Measurements from ENCODE around the gene ANO4. TPM values are rescaled to one million over a fixed set of nuclear protein-coding genes. Genes with fewer than 3 reads are reported as not detected.
"Not testable (repeated sequence)": the region's sequence is repeated elsewhere in the genome, so short reads cannot be mapped to it uniquely, and the experiment has no call there.

The ANO4 gene
- total RNA-seq, 1 donor from 2014 or later = 0.13 TPM

GRCh38 chr12:100986595-100987547, 192.3 kb downstream of the ANO4 start:
- H3K27me3 ChIP-seq (ENCODE audit: control insufficient read depth, insufficient read depth, low read length) = no peaks in the 10 kb centered on the region
- no peak overlapping the region for H3K4me3 ChIP-seq (ENCODE audit: low read depth, low read length)
- TF ChIP-seq CTCF (IDR thresholded peaks at IDR 0.05; ENCODE audit: insufficient read depth, low read length, poor library complexity, severe bottlenecking) = no peak
- no peaks in the 10 kb centered on the region for H3K36me3 ChIP-seq (ENCODE audit: control insufficient read depth, insufficient read depth, low read length)
- DNase-seq (ENCODE audit: low read depth) = no peak

- TF ChIP-seq CTCF (IDR thresholded peaks at IDR 0.05; ENCODE audit: insufficient read depth, low read length, poor library complexity, severe bottlenecking) = peak; percentile 73
Observed at GRCh38 chr12:100987552-100988521, 193.3 kb downstream of the ANO4 start.

GRCh38 chr12:100989509-100989908, 194.9 kb downstream of the ANO4 start:
- not testable (repeated sequence) for H3K36me3 ChIP-seq (ENCODE audit: control insufficient read depth, insufficient read depth, low read length); H3K27me3 ChIP-seq (ENCODE audit: control insufficient read depth, insufficient read depth, low read length); H3K4me3 ChIP-seq (ENCODE audit: low read depth, low read length); DNase-seq (ENCODE audit: low read depth)

More at GRCh38 chr12:100987552-100988521, 193.3 kb downstream of the ANO4 start:
- Histone ChIP-seq H3K27me3 (ENCODE audit: control insufficient read depth, insufficient read depth, low read length) (no peaks in the 10 kb centered on the region), H3K4me3 (ENCODE audit: low read depth, low read length) (no peak overlapping the region), H3K36me3 (ENCODE audit: control insufficient read depth, insufficient read depth, low read length) (no peaks in the 10 kb centered on the region)
- peak; percentile 32 for DNase-seq (ENCODE audit: low read depth)

GRCh38 chr12:100991102-100991501, 196.5 kb downstream of the ANO4 start:
- TF ChIP-seq CTCF (IDR thresholded peaks at IDR 0.05; ENCODE audit: insufficient read depth, low read length, poor library complexity, severe bottlenecking) = no peak

GRCh38 chr12:100992194-100992593, 197.6 kb downstream of the ANO4 start:
- no peak for DNase-seq (ENCODE audit: low read depth)
- H3K27me3 ChIP-seq (ENCODE audit: control insufficient read depth, insufficient read depth, low read length) = no peaks in the 10 kb centered on the region
- no peaks in the 10 kb centered on the region for H3K36me3 ChIP-seq (ENCODE audit: control insufficient read depth, insufficient read depth, low read length)
- no peak overlapping the region for H3K4me3 ChIP-seq (ENCODE audit: low read depth, low read length)
- no peak for TF ChIP-seq CTCF (IDR thresholded peaks at IDR 0.05; ENCODE audit: insufficient read depth, low read length, poor library complexity, severe bottlenecking)

More at GRCh38 chr12:100991102-100991501, 196.5 kb downstream of the ANO4 start:
- no peak for DNase-seq (ENCODE audit: low read depth)
- Histone ChIP-seq H3K4me3 (ENCODE audit: low read depth, low read length) (no peak overlapping the region), H3K27me3 (ENCODE audit: control insufficient read depth, insufficient read depth, low read length) (no peaks in the 10 kb centered on the region), H3K36me3 (ENCODE audit: control insufficient read depth, insufficient read depth, low read length) (no peaks in the 10 kb centered on the region)
